Mesenchymal stem cell (in vitro differentiated cells and primary cell): ENCODE data around the gene DCDC2.
"Not testable (repeated sequence)": the region's sequence is repeated elsewhere in the genome, so short reads cannot be mapped to it uniquely, and the experiment has no call there.

Experiments
- DNase-seq: peaks from one replicate; pipeline ENCODE4 v3.0.0-alpha.2; 2013
- H2AFZ ChIP-seq: one replicate; pipeline ENCODE4 v1.6.1; 2013; ENCODE audit warnings: low read depth, mild to moderate bottlenecking, control low read depth, inconsistent platforms, low read length, moderate library complexity
- H2AK5ac ChIP-seq: 2 replicates; pipeline ENCODE4 v1.6.1; 2013; ENCODE audit warnings: low read length, moderate library complexity, mild to moderate bottlenecking, inconsistent platforms; ENCODE audit not compliant: severe bottlenecking
- H2BK120ac ChIP-seq: one replicate; pipeline ENCODE4 v1.6.1; 2013; ENCODE audit warnings: low read depth, mild to moderate bottlenecking, inconsistent platforms, low read length, moderate library complexity
- H2BK12ac ChIP-seq, 2 experiments: one replicate each; pipeline ENCODE4 v1.6.1; 2013; ENCODE audit warnings: inconsistent platforms in 2 of 2, low read length in 2 of 2, mild to moderate bottlenecking in 2 of 2, moderate library complexity in 2 of 2, control low read depth in 1 of 2
- H2BK15ac ChIP-seq: one replicate; pipeline ENCODE4 v1.6.1; 2013; ENCODE audit warnings: mild to moderate bottlenecking, low read depth, inconsistent platforms; ENCODE audit not compliant: poor library complexity, severe bottlenecking
- H2BK5ac ChIP-seq: 2 replicates; pipeline ENCODE4 v1.6.1; 2013; ENCODE audit warnings: low read depth, mild to moderate bottlenecking, low read length, control low read depth, inconsistent platforms; ENCODE audit not compliant: poor library complexity, severe bottlenecking
- H3K14ac ChIP-seq, 2 experiments: one replicate each; pipeline ENCODE4 v1.6.1; 2013; ENCODE audit warnings: inconsistent platforms in 2 of 2, low read length in 2 of 2, control low read depth in 1 of 2, mild to moderate bottlenecking in 1 of 2, moderate library complexity in 1 of 2
- H3K18ac ChIP-seq, 2 experiments: one replicate each; pipeline ENCODE4 v1.6.1; 2013; ENCODE audit warnings: inconsistent platforms in 2 of 2, low read length in 2 of 2, control low read depth in 1 of 2, low read depth in 1 of 2, mild to moderate bottlenecking in 1 of 2
- H3K23ac ChIP-seq, 2 experiments: one replicate each; pipeline ENCODE4 v1.6.1; 2013; ENCODE audit warnings: inconsistent platforms in 2 of 2, low read length in 2 of 2, mild to moderate bottlenecking in 2 of 2, moderate library complexity in 2 of 2, control low read depth in 1 of 2
- H3K27ac ChIP-seq: 2 replicates; pipeline ENCODE4 v1.5.1; 2013; ENCODE audit warnings: mild to moderate bottlenecking, moderate library complexity, low read length, control low read depth, inconsistent platforms; ENCODE audit not compliant: poor library complexity, severe bottlenecking
- H3K27me3 ChIP-seq, 2 experiments: 2 replicates each; pipeline versions ENCODE4 v1.6.1 to v1.7.0; 2013; ENCODE audit warnings: low read length in 2 of 2, mild to moderate bottlenecking in 2 of 2, moderate library complexity in 2 of 2, control low read depth in 1 of 2, inconsistent platforms in 1 of 2; ENCODE audit not compliant: control insufficient read depth in 1 of 2, insufficient read depth in 1 of 2
- H3K36me3 ChIP-seq, 2 experiments: 2 replicates each; pipeline versions ENCODE4 v1.6.1 to v1.7.0; 2013; ENCODE audit warnings: low read length in 2 of 2, control low read depth in 1 of 2, inconsistent platforms in 1 of 2, low read depth in 1 of 2, mild to moderate bottlenecking in 1 of 2; ENCODE audit not compliant: insufficient read depth in 2 of 2, control insufficient read depth in 1 of 2
- H3K4ac ChIP-seq, 2 experiments: one replicate each; pipeline ENCODE4 v1.6.1; 2013; ENCODE audit warnings: inconsistent platforms in 2 of 2, low read length in 2 of 2, mild to moderate bottlenecking in 2 of 2, moderate library complexity in 2 of 2, control low read depth in 1 of 2, low read depth in 1 of 2
- H3K4me1 ChIP-seq: 2 replicates; pipeline ENCODE4 v1.6.1; 2013; ENCODE audit warnings: low read depth, low read length, control low read depth; ENCODE audit not compliant: control insufficient read depth, insufficient read depth
- H3K4me2 ChIP-seq: 2 replicates; pipeline ENCODE4 v1.6.1; 2013; ENCODE audit warnings: low read length, mild to moderate bottlenecking, inconsistent platforms; ENCODE audit not compliant: poor library complexity, severe bottlenecking
- H3K4me3 ChIP-seq, 2 experiments: 2 replicates each; pipeline versions ENCODE4 v1.5.1 to v1.7.0; 2013; ENCODE audit warnings: low read length in 2 of 2, mild to moderate bottlenecking in 2 of 2, control low read depth in 1 of 2, low read depth in 1 of 2; ENCODE audit not compliant: insufficient read depth in 1 of 2
- H3K79me1 ChIP-seq: replicated peaks from 2 replicates; pipeline ENCODE4 v1.6.1; 2013; ENCODE audit warnings: mild to moderate bottlenecking, control low read depth, low read length, inconsistent platforms; ENCODE audit not compliant: poor library complexity, severe bottlenecking
- H3K9ac ChIP-seq: 2 replicates; pipeline ENCODE4 v1.7.0; 2013; ENCODE audit warnings: mild to moderate bottlenecking, low read length, moderate library complexity
- H3K9me3 ChIP-seq: 2 replicates; pipeline ENCODE4 v1.7.0; 2013; ENCODE audit warnings: mild to moderate bottlenecking, low read length; ENCODE audit not compliant: control insufficient read depth
- H4K8ac ChIP-seq: one replicate; pipeline ENCODE4 v1.6.1; 2013; ENCODE audit warnings: inconsistent platforms, mild to moderate bottlenecking, low read length, moderate library complexity
- H4K91ac ChIP-seq: one replicate; pipeline ENCODE4 v1.6.1; 2013; ENCODE audit warnings: mild to moderate bottlenecking, low read length, inconsistent platforms
- WGBS: methylation state at CpG from one replicate; pipeline ENCODE4 v1.1.7; 2013; ENCODE audit warnings: mixed read lengths; 5-methylcytosine and 5-hydroxymethylcytosine counted together

The DCDC2 gene

DNA sequence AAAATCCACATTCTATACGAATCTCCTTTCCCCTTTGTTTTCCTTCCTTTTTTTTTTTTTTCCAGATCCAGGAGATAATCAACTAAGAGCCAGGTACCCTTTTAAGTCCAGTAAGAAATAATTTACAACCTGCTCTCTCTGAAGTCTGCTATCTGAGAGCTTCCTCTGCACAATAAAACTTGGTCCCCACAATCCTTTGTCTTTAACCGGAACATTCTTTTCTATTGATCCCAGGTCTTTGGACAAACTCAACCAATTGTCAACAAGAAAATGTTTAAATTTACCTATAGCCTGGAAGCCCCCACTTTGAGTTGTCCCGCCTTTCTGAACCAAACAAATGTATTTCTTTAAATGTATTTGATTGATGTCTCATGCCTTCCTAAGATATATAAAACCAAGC lies 35.4 kb downstream of the DCDC2 start:
- not testable (repeated sequence) for H3K79me1 ChIP-seq, H3K18ac ChIP-seq, H3K27me3 ChIP-seq, H2BK15ac ChIP-seq, H2AFZ ChIP-seq, H3K4me1 ChIP-seq, H3K9me3 ChIP-seq, H2BK120ac ChIP-seq, H3K4me3 ChIP-seq, H4K91ac ChIP-seq, DNase-seq, H2BK12ac ChIP-seq, H3K36me3 ChIP-seq, H3K14ac ChIP-seq, H4K8ac ChIP-seq, H3K4ac ChIP-seq, H3K23ac ChIP-seq, H3K9ac ChIP-seq, H3K4me2 ChIP-seq
- WGBS = 71% methylated on average over 2 of the region's 3 CpGs
- Histone ChIP-seq H2AK5ac (peak overlapping the region; percentile 98), H3K27ac (peak overlapping the region; percentile 99), H2BK5ac (peak overlapping the region; percentile 99)

DNA sequence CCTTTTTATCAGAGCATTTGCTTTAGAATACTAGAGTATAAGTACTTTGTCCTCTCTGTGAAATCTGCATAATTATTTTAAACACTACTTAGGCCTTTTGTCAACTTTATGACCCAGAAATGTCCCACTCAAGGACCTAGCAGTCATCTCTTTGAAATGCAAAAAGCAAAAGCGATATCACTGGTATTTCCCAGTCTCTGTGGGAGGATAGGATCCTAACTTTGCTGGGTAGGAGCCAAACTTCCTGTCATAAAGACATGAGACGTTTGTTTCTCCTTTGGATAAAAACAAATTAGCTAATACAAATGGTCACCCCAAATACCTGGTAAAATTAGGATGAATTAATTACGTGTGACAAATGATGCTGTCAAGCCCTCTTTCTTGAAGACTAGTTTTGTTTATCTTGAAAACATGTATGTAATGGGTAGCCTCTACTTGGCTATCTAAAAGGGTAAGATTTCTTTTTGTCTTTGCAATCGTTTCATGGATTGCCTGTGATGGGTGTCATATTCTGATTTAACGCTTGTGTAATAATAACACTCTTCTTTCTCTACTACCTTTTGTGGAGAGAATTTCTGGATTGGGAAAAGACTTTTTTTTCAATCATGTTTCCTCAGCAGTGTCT lies 36.2 kb downstream of the DCDC2 start:
- peak; percentile 6 for DNase-seq
- no peak overlapping the region for H4K91ac ChIP-seq
- no peak overlapping the region for H2BK15ac ChIP-seq
- no peak overlapping the region for H2BK5ac ChIP-seq
- no peak overlapping the region for H3K23ac ChIP-seq
- no peak overlapping the region for H3K18ac ChIP-seq
- no peaks in the 10 kb centered on the region for H3K9me3 ChIP-seq
- H2AFZ ChIP-seq = no peak overlapping the region
- no peak overlapping the region for H2BK120ac ChIP-seq
- no peak overlapping the region for H3K14ac ChIP-seq
- WGBS = 11% methylated on average over 2 of the region's 5 CpGs
- no peak overlapping the region for H3K4me2 ChIP-seq
- H4K8ac ChIP-seq = no peak overlapping the region
- H3K4me3 ChIP-seq = no peak overlapping the region
- H3K4me1 ChIP-seq = peaks cover 5% of the 10 kb centered on the region
- H3K27ac ChIP-seq = peak overlapping the region; percentile 99
- no peaks in the 10 kb centered on the region for H3K36me3 ChIP-seq
- H2AK5ac ChIP-seq = peak overlapping the region; percentile 65
- H3K27me3 ChIP-seq = no peaks in the 10 kb centered on the region
- no peak overlapping the region for H3K9ac ChIP-seq
- H3K79me1 ChIP-seq = peaks cover 2% of the 10 kb centered on the region
- H2BK12ac ChIP-seq = no peak overlapping the region
- no peak overlapping the region for H3K4ac ChIP-seq

DNA sequence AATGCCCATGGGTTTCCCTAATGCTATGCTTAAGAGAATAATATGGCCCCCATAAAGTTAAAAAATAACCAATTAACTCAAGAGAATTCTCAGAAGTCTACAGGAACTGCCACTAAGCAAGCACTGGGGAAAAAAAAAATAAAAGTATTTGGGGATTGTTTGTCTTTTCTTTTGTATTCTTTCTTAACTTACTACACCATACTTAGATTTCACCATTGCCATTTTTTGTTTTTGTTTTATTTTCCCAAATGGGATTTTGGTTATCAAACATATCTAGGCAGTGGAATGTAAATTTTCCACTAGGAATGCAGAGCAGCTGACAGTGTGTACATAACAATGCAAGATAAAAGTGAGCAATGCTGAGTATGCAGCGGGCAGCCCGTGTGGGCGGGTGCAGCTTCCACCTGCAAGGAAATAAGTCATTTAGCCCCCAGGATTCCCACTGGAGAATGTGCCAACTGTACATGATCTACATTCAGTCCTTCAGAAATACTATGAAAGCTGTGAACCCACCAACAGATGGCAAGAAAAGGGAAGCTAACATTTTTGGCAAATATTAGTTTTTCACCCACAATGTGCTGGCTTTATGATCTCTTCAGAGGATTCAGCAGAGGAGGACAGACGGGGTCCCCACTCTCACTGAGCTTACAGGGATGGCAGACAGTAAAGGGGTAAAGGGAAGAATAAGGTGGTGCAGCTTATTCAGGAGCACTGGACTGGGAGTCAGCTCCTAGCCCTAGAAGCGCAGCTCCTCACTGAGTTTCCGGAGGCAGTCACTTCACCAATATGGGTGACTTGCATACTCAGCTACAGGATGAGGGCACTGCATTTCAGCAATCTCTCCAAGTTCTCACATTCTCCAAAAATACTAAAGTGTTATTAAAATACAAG lies 44.4 kb downstream of the DCDC2 start:
- Histone ChIP-seq H3K18ac (no peak overlapping the region), H3K23ac (no peak overlapping the region), H3K4me2 (no peak overlapping the region), H2AFZ (no peak overlapping the region), H4K8ac (no peak overlapping the region), H4K91ac (no peak overlapping the region), H3K4me1 (peaks cover 5% of the 10 kb centered on the region), H3K4ac (no peak overlapping the region), H2BK15ac (no peak overlapping the region), H3K14ac (peak overlapping the region in 1 of 2 experiments; percentile 65), H3K9me3 (peaks cover 10% of the 10 kb centered on the region), H3K27ac (peak overlapping the region; percentile 100), H3K9ac (no peak overlapping the region), H2AK5ac (peak overlapping the region; percentile 100), H3K27me3 (no peaks in the 10 kb centered on the region), H3K4me3 (no peak overlapping the region), H3K36me3 (no peaks in the 10 kb centered on the region), H3K79me1 (peaks cover 13% of the 10 kb centered on the region), H2BK5ac (peak overlapping the region; percentile 99), H2BK12ac (no peak overlapping the region), H2BK120ac (no peak overlapping the region)
- WGBS = 49% methylated on average over 6 of the region's 6 CpGs
- DNase-seq = peak; percentile 6

DNA sequence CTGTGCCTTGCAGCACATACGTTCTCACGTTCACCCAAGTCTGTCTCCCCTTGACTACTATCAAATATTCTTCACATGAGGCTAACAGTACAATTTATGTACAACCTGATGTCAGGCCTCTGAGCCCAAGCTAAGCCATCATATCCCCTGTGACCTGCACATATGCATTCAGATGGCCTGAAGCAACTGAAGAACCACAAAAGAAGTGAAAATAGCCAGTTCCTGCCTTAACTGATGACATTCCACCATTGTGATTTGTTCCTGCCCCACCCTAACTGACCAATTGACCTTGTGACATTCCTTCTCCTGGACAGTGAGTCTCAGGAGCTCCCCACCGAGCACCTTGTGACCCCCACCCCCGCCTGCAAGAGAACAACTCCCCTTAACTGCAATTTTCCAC lies 46.1 kb downstream of the DCDC2 start:
- H4K91ac ChIP-seq, H3K9ac ChIP-seq, H3K14ac ChIP-seq, H3K18ac ChIP-seq, H3K4ac ChIP-seq, H2BK12ac ChIP-seq, H3K23ac ChIP-seq, H3K4me1 ChIP-seq, H3K4me2 ChIP-seq, H3K27me3 ChIP-seq, H3K36me3 ChIP-seq, H2AFZ ChIP-seq, H2BK15ac ChIP-seq, H4K8ac ChIP-seq, H2BK120ac ChIP-seq, DNase-seq, H3K4me3 ChIP-seq: not testable (repeated sequence)
- peaks cover 10% of the 10 kb centered on the region for H3K9me3 ChIP-seq
- peak overlapping the region; percentile 99 for H2AK5ac ChIP-seq
- WGBS = 91% methylated on average over 4 of the region's 4 CpGs
- H3K79me1 ChIP-seq = peaks cover 13% of the 10 kb centered on the region
- H2BK5ac ChIP-seq = peak overlapping the region; percentile 99
- H3K27ac ChIP-seq = peak overlapping the region; percentile 99
